HepG2 (cell line): ENCODE results near the gene PTCRA. TPM values are rescaled to one million over a fixed set of nuclear protein-coding genes. Genes with fewer than 3 reads are reported as not detected.

ENCODE experiments used
- ARHGAP35 ChIP-seq: sonication (generic); formaldehyde crosslinking; IDR thresholded peaks from 2 replicates; pipeline ENCODE4 v1.9.0; 2022; ENCODE audit warnings: mild to moderate bottlenecking, inconsistent platforms, moderate library complexity, missing genetic modification reagents, borderline replicate concordance
- ASH2L ChIP-seq: fragments of 300-600, 200-600 bp; sonication (generic); IDR thresholded peaks from 2 replicates; pipeline ENCODE4 v1.7.0; 2017; ENCODE audit warnings: low read depth, mild to moderate bottlenecking, moderate library complexity, mixed read lengths, low read length; ENCODE audit not compliant: insufficient read length
- BCL6 ChIP-seq: IDR thresholded peaks from 2 replicates; pipeline ENCODE4 v1.6.1; 2016; ENCODE audit warnings: missing genetic modification reagents, missing compliant biosample characterization
- CEBPZ ChIP-seq: IDR thresholded peaks from 2 replicates; pipeline ENCODE4 v1.6.1; 2012; ENCODE audit warnings: low read length, improper control_type of control experiment
- E2F1 ChIP-seq: sonication (generic); formaldehyde crosslinking; IDR thresholded peaks from 2 replicates; pipeline ENCODE4 v1.5.0; 2020; ENCODE audit warnings: missing genetic modification reagents
- EED ChIP-seq: sonication (generic); formaldehyde crosslinking; IDR thresholded peaks from 2 replicates; pipeline ENCODE4 v1.5.0; 2020; ENCODE audit warnings: mild to moderate bottlenecking, missing genetic modification reagents
- FOXP4 ChIP-seq: sonication (generic); formaldehyde crosslinking; IDR thresholded peaks from 2 replicates; pipeline ENCODE4 v1.4.0; 2020; ENCODE audit warnings: missing genetic modification reagents
- GABPA ChIP-seq, 2 experiments: IDR thresholded peaks; 2 replicates each; pipeline ENCODE4 v1.6.1; 2011 to 2016; ENCODE audit warnings: low read depth in 2 of 2, low read length in 1 of 2, missing biosample characterization in 1 of 2, missing genetic modification characterization in 1 of 2
- MEF2D ChIP-seq: sonication (generic); formaldehyde crosslinking; IDR thresholded peaks from 2 replicates; pipeline ENCODE4 v1.5.1; 2020; ENCODE audit warnings: mild to moderate bottlenecking, missing genetic modification reagents
- ONECUT2 ChIP-seq: sonication (generic); formaldehyde crosslinking; IDR thresholded peaks from 2 replicates; pipeline ENCODE4 v1.4.0; 2020; ENCODE audit warnings: missing genetic modification reagents
- PATZ1 ChIP-seq: sonication (generic); formaldehyde crosslinking; IDR thresholded peaks from 2 replicates; pipeline ENCODE4 v1.4.0; 2020; ENCODE audit warnings: missing genetic modification reagents
- SIX4 ChIP-seq: sonication (generic); formaldehyde crosslinking; IDR thresholded peaks from 2 replicates; pipeline ENCODE4 v1.4.0; 2020; ENCODE audit warnings: missing genetic modification reagents
- SOX5 ChIP-seq: IDR thresholded peaks from 2 replicates; pipeline ENCODE4 v1.6.1; 2016; ENCODE audit warnings: borderline replicate concordance
- TCF12 ChIP-seq, 2 experiments: fragments of 450-650 bp in 1 of 2; sonication (generic) in 1 of 2; formaldehyde crosslinking in 1 of 2; IDR thresholded peaks; 2 replicates each; pipeline versions ENCODE4 v1.6.1 to v1.8.0; 2017 to 2022; ENCODE audit warnings: antibody characterized with exemption in 1 of 2, mild to moderate bottlenecking in 1 of 2, missing genetic modification reagents in 1 of 2, moderate library complexity in 1 of 2
- TRAFD1 ChIP-seq: sonication (generic); formaldehyde crosslinking; IDR thresholded peaks from 2 replicates; pipeline ENCODE4 v1.5.1; 2020; ENCODE audit warnings: missing genetic modification reagents, mild to moderate bottlenecking, borderline replicate concordance
- ZC3H4 ChIP-seq: sonication (generic); formaldehyde crosslinking; IDR thresholded peaks from 2 replicates; pipeline ENCODE4 v1.4.0; 2020; ENCODE audit warnings: missing genetic modification reagents, borderline replicate concordance
- ZNF101 ChIP-seq: sonication (generic); formaldehyde crosslinking; IDR thresholded peaks from 2 replicates; pipeline ENCODE4 v1.4.0; 2020; ENCODE audit warnings: mild to moderate bottlenecking, low read depth, missing genetic modification reagents, borderline replicate concordance
- ZNF136 ChIP-seq: sonication (generic); formaldehyde crosslinking; IDR thresholded peaks from 2 replicates; pipeline ENCODE4 v1.8.1; 2022; ENCODE audit warnings: low read depth, mild to moderate bottlenecking, moderate library complexity, missing genetic modification reagents
- ZNF17 ChIP-seq: sonication (generic); formaldehyde crosslinking; IDR thresholded peaks from 2 replicates; pipeline ENCODE4 v1.5.0; 2020; ENCODE audit warnings: mild to moderate bottlenecking, missing genetic modification reagents
- ZNF572 ChIP-seq: sonication (generic); formaldehyde crosslinking; IDR thresholded peaks from 2 replicates; pipeline ENCODE4 v1.5.1; 2020; ENCODE audit warnings: mild to moderate bottlenecking, missing genetic modification reagents
- polyA plus RNA-seq, 8 experiments: library from polyadenylated mRNA; depleted of rRNA in 3 of 8; stranded (reverse) in 7 of 8; unstranded in 1 of 8; fragments of >200 nt; fragmentation: Illumina TruSeq in 4 of 8; extraction: Trizol in 4 of 8; gene quantifications; 2 replicates each; pipeline versions ENCODE4 v1.2.1 to v1.2.3, GENCODE V29; 2011 to 2016; ENCODE audit warnings: low read depth in 4 of 8, missing spikeins in 1 of 8, mixed read lengths in 1 of 8; ENCODE audit not compliant: insufficient read depth in 1 of 8
- total RNA-seq, 5 experiments: library from RNA; depleted of rRNA; stranded (reverse); fragments of >200 nt; fragmentation: Illumina TruSeq; extraction: Trizol; gene quantifications; 2 replicates each; pipeline ENCODE4 v1.2.3, GENCODE V29; 2016; ENCODE audit warnings: low read depth in 1 of 5

PTCRA gene
- total and polyA plus RNA-seq, 2 of the 13 experiments (the other 11 are each of a cell fraction or from before 2014, with no cell fraction given), result not detected

- no peak for TF ChIP-seq E2F1 (CRISPR knock-in tag)
- TF ChIP-seq SOX5 (CRISPR knock-in tag), result peak; percentile 58; the same call in 1 of the 2 replicates
- TF ChIP-seq MEF2D (CRISPR knock-in tag), result no peak
- no peak for TF ChIP-seq SIX4 (CRISPR knock-in tag)
- no peak for TF ChIP-seq EED (CRISPR knock-in tag)
- peak; percentile 20 for TF ChIP-seq ASH2L
- TF ChIP-seq ZC3H4 (CRISPR knock-in tag), result no peak
- no peak for TF ChIP-seq TCF12 (IDR thresholded peaks at IDR 0.05)
- TF ChIP-seq TCF12 (CRISPR knock-in tag; IDR thresholded peaks at IDR 0.05), result no peak
- no peak for TF ChIP-seq FOXP4 (CRISPR knock-in tag)
- no peak for TF ChIP-seq BCL6 (CRISPR knock-in tag)
- no peak for TF ChIP-seq ONECUT2 (CRISPR knock-in tag)
- TF ChIP-seq ZNF17 (CRISPR knock-in tag), result no peak
- TF ChIP-seq ZNF101 (CRISPR knock-in tag), result no peak
- TF ChIP-seq TRAFD1 (CRISPR knock-in tag), result no peak
- TF ChIP-seq GABPA (IDR thresholded peaks at IDR 0.05; ENCODE audit: low read depth, low read length), result no peak
- TF ChIP-seq GABPA (CRISPR knock-in tag; IDR thresholded peaks at IDR 0.05; ENCODE audit: low read depth), result 0 out of 2 replicates have a peak, but pooled peaks have one; percentile 22
- TF ChIP-seq ARHGAP35 (CRISPR knock-in tag), result no peak
- no peak for TF ChIP-seq ZNF136 (CRISPR knock-in tag)
- TF ChIP-seq ZNF572 (CRISPR knock-in tag), result 0 out of 2 replicates have a peak, but pooled peaks have one; percentile 49
- no peak for TF ChIP-seq CEBPZ
- TF ChIP-seq PATZ1 (CRISPR knock-in tag), result peak; percentile 66
These were observed 54.1 kb downstream of the PTCRA start (continued) for GRCh38 chr6:42969934-42970333.
